HG03139 (cell line): ENCODE results near the gene SRR.

Experiments used
- ATAC-seq: cut with Tn5 transposase; IDR thresholded peaks from one replicate; pipeline ENCODE4 v1.9.1; 2021; ENCODE audit not compliant: unreplicated experiment

SRR gene

DNA sequence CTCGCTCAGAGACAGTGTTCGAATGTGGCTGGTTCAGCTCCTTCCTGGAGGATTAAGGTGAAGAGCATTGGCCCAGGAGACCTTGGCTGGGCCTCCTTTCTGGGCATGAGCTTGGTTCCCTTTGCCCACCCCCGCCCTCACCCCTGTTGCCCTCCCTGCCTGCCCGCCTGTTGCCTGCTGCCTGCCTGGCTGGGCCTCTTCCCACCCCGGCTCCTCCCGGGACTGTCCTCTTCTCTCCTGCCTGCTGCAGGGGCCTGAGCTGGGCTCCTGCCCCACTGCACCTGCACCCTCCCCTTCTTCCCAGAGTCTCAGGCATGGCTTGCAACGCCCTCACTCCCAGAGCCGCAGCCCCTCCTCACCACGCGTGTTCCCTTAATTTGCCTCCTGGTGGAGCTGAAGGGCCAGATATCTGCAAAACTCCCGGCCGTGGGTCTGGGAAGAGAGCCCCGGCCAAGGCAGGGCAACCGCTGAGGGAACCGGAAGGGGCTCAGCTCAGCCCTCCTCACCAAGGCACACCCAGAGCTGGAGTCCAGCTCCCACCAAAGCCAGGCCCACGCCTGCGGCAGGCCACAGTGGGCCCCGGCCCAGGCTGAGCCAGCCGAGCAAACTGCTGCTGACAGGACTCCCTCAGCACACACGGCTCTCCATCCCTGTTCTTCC is 65.9 kb downstream of the SRR start:
- no peak for ATAC-seq

GRCh38 chr17:2370211-2370589 is 66.5 kb downstream of the SRR start:
- no peak for ATAC-seq

GRCh38 chr17:2371183-2372130 is 67.7 kb downstream of the SRR start:
- ATAC-seq = no peak

- no peak for ATAC-seq
These were observed 68.4 kb downstream of the SRR start for GRCh38 chr17:2372180-2372579.

- ATAC-seq = no peak
These were observed 68.9 kb downstream of the SRR start for GRCh38 chr17:2372681-2373080.

- no peak for ATAC-seq
These were observed 69.4 kb downstream of the SRR start for GRCh38 chr17:2373179-2373578.
